GM12878 (cell line): Measurements from ENCODE around the gene KPNA3. TPM values are rescaled to one million over a fixed set of nuclear protein-coding genes. Genes with fewer than 3 reads are reported as not detected.

Experiments
- ATAC-seq: fragments of 200-7000 bp; cut with Tn5 transposase; 3 replicates; pipeline ENCODE4 v1.9.1; 2020; ENCODE audit warnings: mild to moderate bottlenecking, moderate library complexity
- BruUV-seq: library from RNA; stranded (reverse); fragments of 400-500 nt; replicated peaks from 2 replicates; lab custom pipeline; 2021; lab: Mats Ljungman, UMichigan
- CTCF ChIA-PET: fragments of 300-600 bp; sonication (Branson Sonifier 250); formaldehyde crosslinking; extraction: SDS; loops from one replicate; lab custom pipeline; 2021; ENCODE audit warnings: inconsistent platforms; lab: Yijun Ruan, JAX
- POLR2A ChIA-PET: fragments of 350-600 bp; formaldehyde crosslinking; extraction: SDS; loops from one replicate; lab custom pipeline; 2021; ENCODE audit warnings: inconsistent platforms; lab: Charles Lee
- RAD21 ChIA-PET: fragments of 300-600 bp; sonication (Branson Sonifier 250); formaldehyde crosslinking; loops from one replicate; lab custom pipeline; 2023; ENCODE audit warnings: antibody characterized with exemption; ENCODE audit not compliant: unreplicated experiment; lab: Charles Lee
- SMC1A ChIA-PET: fragments of 300-600 bp; sonication (Branson Sonifier 250); formaldehyde crosslinking; loops from one replicate; lab custom pipeline; 2023; ENCODE audit not compliant: unreplicated experiment, uncharacterized antibody; lab: Charles Lee
- DNase-seq: peaks from one replicate; pipeline ENCODE4 v3.0.0-alpha.2; 2011; ENCODE audit warnings: low read depth, low spot score
- FAIRE-seq: peaks from 3 replicates; lab custom pipeline; 2011; peaks lifted over from hg19 to GRCh38; lab: Jason Lieb, UNC
- H2AFZ ChIP-seq: 2 replicates; pipeline ENCODE4 v1.6.0; 2011; ENCODE audit warnings: low read depth, low read length, control low read depth; ENCODE audit not compliant: control insufficient read depth
- H3K27ac ChIP-seq: 2 replicates; pipeline ENCODE4 v1.5.1; 2011; ENCODE audit warnings: control low read depth; ENCODE audit not compliant: control insufficient read depth, insufficient read depth
- H3K27me3 ChIP-seq, 2 experiments: replicated peaks in 1 of 2; 2 replicates each; pipeline versions ENCODE4 v1.6.0 to v1.6.1; 2011; ENCODE audit warnings: low read length in 1 of 2; ENCODE audit not compliant: control insufficient read depth in 2 of 2, insufficient read depth in 2 of 2
- H3K36me3 ChIP-seq, 2 experiments: 2 replicates each; pipeline ENCODE4 v1.5.1; 2011; ENCODE audit warnings: low read length in 1 of 2; ENCODE audit not compliant: control insufficient read depth in 2 of 2, insufficient read depth in 2 of 2
- H3K4me1 ChIP-seq: 2 replicates; pipeline ENCODE4 v1.6.1; 2011; ENCODE audit warnings: mild to moderate bottlenecking, low read length, moderate library complexity, mixed read lengths; ENCODE audit not compliant: control insufficient read depth, insufficient read depth
- H3K4me2 ChIP-seq: 2 replicates; pipeline ENCODE4 v1.6.0; 2011; ENCODE audit warnings: control low read depth; ENCODE audit not compliant: control insufficient read depth, insufficient read depth
- H3K4me3 ChIP-seq: fragments of 200-600 bp; sonication (generic); 2 replicates; pipeline ENCODE4 v1.5.1; 2016
- H3K79me2 ChIP-seq: 2 replicates; pipeline ENCODE4 v1.6.0; 2011; ENCODE audit warnings: low read length; ENCODE audit not compliant: control insufficient read depth, insufficient read depth
- H3K9ac ChIP-seq: 2 replicates; pipeline ENCODE4 v1.8.0; 2011; ENCODE audit warnings: low read length, control low read depth, mixed read lengths; ENCODE audit not compliant: control insufficient read depth, insufficient read depth
- H3K9me3 ChIP-seq: replicated peaks from 3 replicates; pipeline ENCODE4 v1.5.1; 2011; ENCODE audit warnings: mild to moderate bottlenecking, low read length; ENCODE audit not compliant: control insufficient read depth, insufficient read depth
- H4K20me1 ChIP-seq: 2 replicates; pipeline ENCODE4 v1.6.0; 2011; ENCODE audit not compliant: control insufficient read depth, insufficient read depth
- BCL11A ChIP-seq: IDR thresholded peaks from 2 replicates; pipeline ENCODE4 v1.6.1; 2011; ENCODE audit warnings: low read depth, low read length
- CREM ChIP-seq: IDR thresholded peaks from 2 replicates; pipeline ENCODE4 v1.6.1; 2014; ENCODE audit warnings: antibody characterized with exemption, low read depth
- PAX5 ChIP-seq: IDR thresholded peaks from 2 replicates; pipeline ENCODE4 v1.6.1; 2011; ENCODE audit warnings: low read depth, low read length, borderline replicate concordance
- RAD21 ChIP-seq: IDR thresholded peaks from 2 replicates; pipeline ENCODE4 v1.6.1; 2011; ENCODE audit warnings: mild to moderate bottlenecking, low read depth, low read length, moderate library complexity; ENCODE audit not compliant: insufficient read depth
- SIN3A ChIP-seq: IDR thresholded peaks from 2 replicates; pipeline ENCODE4 v1.6.1; 2012; ENCODE audit warnings: low read depth, low read length, improper control_type of control experiment
- SREBF1 ChIP-seq: IDR thresholded peaks from 2 replicates; pipeline ENCODE4 v1.6.1; 2012; ENCODE audit warnings: mild to moderate bottlenecking, low read length
- YBX1 ChIP-seq: fragments of 450-650 bp; IDR thresholded peaks from 2 replicates; pipeline ENCODE4 v1.6.1; 2016; ENCODE audit warnings: antibody characterized with exemption
- ZSCAN29 ChIP-seq: fragments of 450-650 bp; IDR thresholded peaks from 2 replicates; pipeline ENCODE4 v1.6.1; 2017; ENCODE audit warnings: mild to moderate bottlenecking, moderate library complexity
- WGBS: methylation state at CpG from one replicate; pipeline ENCODE4 v1.1.6; 2016; ENCODE audit warnings: low lambda C conversion rate; ENCODE audit not compliant: insufficient replicate concordance, insufficient coverage; ENCODE audit errors: missing lambda C conversion rate; 5-methylcytosine and 5-hydroxymethylcytosine counted together
- in situ Hi-C: fragments of 300-500 bp; cut with MboI; formaldehyde crosslinking; loops from 9 replicates; pipeline ENCODE4 v1.14.3; 2018; ENCODE audit warnings: mixed read lengths
- intact Hi-C: fragments of 100-400 bp; cut with micrococcal nuclease; formaldehyde crosslinking; loops from one replicate; pipeline ENCODE4 v1.14.2; 2022; ENCODE audit not compliant: unreplicated experiment
- polyA plus RNA-seq, 11 experiments: library from polyadenylated mRNA; depleted of rRNA in 4 of 11; unstranded in 6 of 11; stranded (reverse) in 5 of 11; fragments of >200 nt; fragmentation: Nextera tagmentation in 4 of 11; fragmentation: Illumina TruSeq in 1 of 11; extraction: Ambion mirVana in 4 of 11; extraction: Trizol in 1 of 11; gene quantifications; 1 replicate in 1 of 11; 2 replicates in 10 of 11; pipeline versions ENCODE4 v1.2.1 to v1.2.3, GENCODE V29; 2011 to 2016; ENCODE audit warnings: inconsistent platforms in 2 of 11, missing spikeins in 2 of 11, low read depth in 1 of 11
- total RNA-seq, 4 experiments: library from RNA; depleted of rRNA in 3 of 4; stranded (reverse); fragments of >200 nt in 3 of 4; fragmentation: Illumina TruSeq in 1 of 4; extraction: Trizol in 1 of 4; gene quantifications; 2 replicates each; pipeline versions ENCODE4 v1.2.1 to v1.2.3, GENCODE V29; 2013 to 2021
- TF ChIP-seq, protein P1 (sequence below): fragments of 450-650 bp; IDR thresholded peaks from 2 replicates; pipeline ENCODE4 v1.6.1; 2017; ENCODE audit warnings: low read depth, mild to moderate bottlenecking, moderate library complexity
- TF ChIP-seq, protein P2 (sequence below): fragments of 450-650 bp; IDR thresholded peaks from 2 replicates; pipeline ENCODE4 v1.6.1; 2017; ENCODE audit warnings: mild to moderate bottlenecking, moderate library complexity
- TF ChIP-seq, protein P3 (sequence below): IDR thresholded peaks from 2 replicates; pipeline ENCODE4 v1.6.1; 2012; ENCODE audit warnings: low read depth, low read length, improper control_type of control experiment
- TF ChIP-seq, protein P4 (sequence below): fragments of 450-650 bp; IDR thresholded peaks from 2 replicates; pipeline ENCODE4 v1.6.1; 2018; ENCODE audit warnings: borderline replicate concordance, mild to moderate bottlenecking; ENCODE audit not compliant: partially characterized antibody

KPNA3 gene
- total and polyA plus RNA-seq, 10 of the 15 experiments (the other 5 are each of a cell fraction or from before 2014, with no cell fraction given): 23.3 to 50.5 (median 31.1) TPM

DNA sequence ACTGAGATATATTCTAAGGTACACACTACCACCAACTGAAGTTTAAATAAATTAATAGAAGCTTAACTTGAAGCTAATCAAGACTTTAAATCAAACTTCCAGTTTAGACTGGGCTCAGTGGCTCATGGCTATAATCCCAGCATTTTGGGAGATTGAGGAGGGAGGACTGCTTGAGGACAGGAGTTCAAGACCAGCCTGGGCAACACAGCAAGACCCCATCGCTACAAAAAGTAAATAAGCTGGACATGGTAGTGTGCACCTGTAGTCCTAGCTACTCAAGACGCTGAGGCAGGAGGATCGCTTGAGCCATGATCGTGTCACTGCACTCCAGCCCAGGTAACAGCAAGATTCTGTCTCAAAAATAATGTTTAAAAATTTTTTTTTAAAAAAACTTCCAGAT lies 8.6 kb downstream of the KPNA3 start:
- Histone ChIP-seq H3K4me1 (no peaks in the 10 kb centered on the region), H3K4me3 (no peak overlapping the region), H3K79me2 (peaks cover 79% of the 10 kb centered on the region), H3K4me2 (no peak overlapping the region), H2AFZ (no peak overlapping the region), H3K36me3 (0 out of 4 replicates have a peak, but pooled peaks cover 0 to 2% of the 10 kb centered on the region in 2 experiments), H3K9ac (no peak overlapping the region), H3K9me3 (no peaks in the 10 kb centered on the region), H3K27ac (no peak overlapping the region), H4K20me1 (no peaks in the 10 kb centered on the region), H3K27me3 (no peaks in the 10 kb centered on the region)
- in situ Hi-C loops (no loop called here), intact Hi-C loops (loop anchor here (10.0 kb wide), 1 partner anchor 339 kb away; the partner anchor contains the start of genes CAB39L and SETDB2)
- BruUV-seq: no TSS peak
- ChIA-PET SMC1A (no interaction called here), POLR2A (interaction anchor here (0.5 kb wide), 1 partner anchor 9 kb away, joined by 3 read pairs; no protein-coding TSS in a partner anchor), RAD21 (no interaction called here), CTCF (interaction anchor here (1.0 to 1.5 kb wide), 2 partner anchors 112 to 114 kb away, joined by 3 read pairs; no protein-coding TSS in a partner anchor)
- WGBS: 99% methylated on average over 4 of the region's 4 CpGs
- ATAC-seq (no peak), FAIRE-seq (no peak), DNase-seq (no peak)
- TF ChIP-seq, protein P1, sequence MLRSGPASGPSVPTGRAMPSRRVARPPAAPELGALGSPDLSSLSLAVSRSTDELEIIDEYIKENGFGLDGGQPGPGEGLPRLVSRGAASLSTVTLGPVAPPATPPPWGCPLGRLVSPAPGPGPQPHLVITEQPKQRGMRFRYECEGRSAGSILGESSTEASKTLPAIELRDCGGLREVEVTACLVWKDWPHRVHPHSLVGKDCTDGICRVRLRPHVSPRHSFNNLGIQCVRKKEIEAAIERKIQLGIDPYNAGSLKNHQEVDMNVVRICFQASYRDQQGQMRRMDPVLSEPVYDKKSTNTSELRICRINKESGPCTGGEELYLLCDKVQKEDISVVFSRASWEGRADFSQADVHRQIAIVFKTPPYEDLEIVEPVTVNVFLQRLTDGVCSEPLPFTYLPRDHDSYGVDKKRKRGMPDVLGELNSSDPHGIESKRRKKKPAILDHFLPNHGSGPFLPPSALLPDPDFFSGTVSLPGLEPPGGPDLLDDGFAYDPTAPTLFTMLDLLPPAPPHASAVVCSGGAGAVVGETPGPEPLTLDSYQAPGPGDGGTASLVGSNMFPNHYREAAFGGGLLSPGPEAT: no peak
- TF ChIP-seq RAD21 (no peak), ZSCAN29 (no peak), PAX5 (no peak), CREM (no peak), SREBF1 (no peak), YBX1 (no peak), SIN3A (no peak), BCL11A (no peak)
- TF ChIP-seq, protein P2, sequence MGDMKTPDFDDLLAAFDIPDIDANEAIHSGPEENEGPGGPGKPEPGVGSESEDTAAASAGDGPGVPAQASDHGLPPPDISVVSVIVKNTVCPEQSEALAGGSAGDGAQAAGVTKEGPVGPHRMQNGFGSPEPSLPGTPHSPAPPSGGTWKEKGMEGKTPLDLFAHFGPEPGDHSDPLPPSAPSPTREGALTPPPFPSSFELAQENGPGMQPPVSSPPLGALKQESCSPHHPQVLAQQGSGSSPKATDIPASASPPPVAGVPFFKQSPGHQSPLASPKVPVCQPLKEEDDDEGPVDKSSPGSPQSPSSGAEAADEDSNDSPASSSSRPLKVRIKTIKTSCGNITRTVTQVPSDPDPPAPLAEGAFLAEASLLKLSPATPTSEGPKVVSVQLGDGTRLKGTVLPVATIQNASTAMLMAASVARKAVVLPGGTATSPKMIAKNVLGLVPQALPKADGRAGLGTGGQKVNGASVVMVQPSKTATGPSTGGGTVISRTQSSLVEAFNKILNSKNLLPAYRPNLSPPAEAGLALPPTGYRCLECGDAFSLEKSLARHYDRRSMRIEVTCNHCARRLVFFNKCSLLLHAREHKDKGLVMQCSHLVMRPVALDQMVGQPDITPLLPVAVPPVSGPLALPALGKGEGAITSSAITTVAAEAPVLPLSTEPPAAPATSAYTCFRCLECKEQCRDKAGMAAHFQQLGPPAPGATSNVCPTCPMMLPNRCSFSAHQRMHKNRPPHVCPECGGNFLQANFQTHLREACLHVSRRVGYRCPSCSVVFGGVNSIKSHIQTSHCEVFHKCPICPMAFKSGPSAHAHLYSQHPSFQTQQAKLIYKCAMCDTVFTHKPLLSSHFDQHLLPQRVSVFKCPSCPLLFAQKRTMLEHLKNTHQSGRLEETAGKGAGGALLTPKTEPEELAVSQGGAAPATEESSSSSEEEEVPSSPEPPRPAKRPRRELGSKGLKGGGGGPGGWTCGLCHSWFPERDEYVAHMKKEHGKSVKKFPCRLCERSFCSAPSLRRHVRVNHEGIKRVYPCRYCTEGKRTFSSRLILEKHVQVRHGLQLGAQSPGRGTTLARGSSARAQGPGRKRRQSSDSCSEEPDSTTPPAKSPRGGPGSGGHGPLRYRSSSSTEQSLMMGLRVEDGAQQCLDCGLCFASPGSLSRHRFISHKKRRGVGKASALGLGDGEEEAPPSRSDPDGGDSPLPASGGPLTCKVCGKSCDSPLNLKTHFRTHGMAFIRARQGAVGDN: no peak
- TF ChIP-seq, protein P3, sequence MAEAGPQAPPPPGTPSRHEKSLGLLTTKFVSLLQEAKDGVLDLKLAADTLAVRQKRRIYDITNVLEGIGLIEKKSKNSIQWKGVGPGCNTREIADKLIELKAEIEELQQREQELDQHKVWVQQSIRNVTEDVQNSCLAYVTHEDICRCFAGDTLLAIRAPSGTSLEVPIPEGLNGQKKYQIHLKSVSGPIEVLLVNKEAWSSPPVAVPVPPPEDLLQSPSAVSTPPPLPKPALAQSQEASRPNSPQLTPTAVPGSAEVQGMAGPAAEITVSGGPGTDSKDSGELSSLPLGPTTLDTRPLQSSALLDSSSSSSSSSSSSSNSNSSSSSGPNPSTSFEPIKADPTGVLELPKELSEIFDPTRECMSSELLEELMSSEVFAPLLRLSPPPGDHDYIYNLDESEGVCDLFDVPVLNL: no peak
- TF ChIP-seq, protein P4, sequence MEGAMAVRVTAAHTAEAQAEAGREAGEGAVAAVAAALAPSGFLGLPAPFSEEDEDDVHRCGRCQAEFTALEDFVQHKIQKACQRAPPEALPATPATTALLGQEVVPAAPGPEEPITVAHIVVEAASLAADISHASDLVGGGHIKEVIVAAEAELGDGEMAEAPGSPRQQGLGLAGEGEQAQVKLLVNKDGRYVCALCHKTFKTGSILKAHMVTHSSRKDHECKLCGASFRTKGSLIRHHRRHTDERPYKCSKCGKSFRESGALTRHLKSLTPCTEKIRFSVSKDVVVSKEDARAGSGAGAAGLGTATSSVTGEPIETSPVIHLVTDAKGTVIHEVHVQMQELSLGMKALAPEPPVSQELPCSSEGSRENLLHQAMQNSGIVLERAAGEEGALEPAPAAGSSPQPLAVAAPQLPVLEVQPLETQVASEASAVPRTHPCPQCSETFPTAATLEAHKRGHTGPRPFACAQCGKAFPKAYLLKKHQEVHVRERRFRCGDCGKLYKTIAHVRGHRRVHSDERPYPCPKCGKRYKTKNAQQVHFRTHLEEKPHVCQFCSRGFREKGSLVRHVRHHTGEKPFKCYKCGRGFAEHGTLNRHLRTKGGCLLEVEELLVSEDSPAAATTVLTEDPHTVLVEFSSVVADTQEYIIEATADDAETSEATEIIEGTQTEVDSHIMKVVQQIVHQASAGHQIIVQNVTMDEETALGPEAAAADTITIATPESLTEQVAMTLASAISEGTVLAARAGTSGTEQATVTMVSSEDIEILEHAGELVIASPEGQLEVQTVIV: no peak
